OCI-M2 (cell line): ENCODE data around the gene VPS29.
A peak's percentile ranks its signal among the peaks of the same experiment; 100 is the strongest.
"Not testable (repeated sequence)": the region's sequence is repeated elsewhere in the genome, so short reads cannot be mapped to it uniquely, and the experiment has no call there.

Experiments
- DNase-seq: peaks from one replicate; lab custom pipeline; 2025; ENCODE audit not compliant: unreplicated experiment; lab: John Stamatoyannopoulos, UW

The VPS29 gene

GRCh38 chr12:110501752-110502738 is at the start of gene VPS29, which contains the start of gene RAD9B:
Gene VPS29, minus strand, starts transcription at chr12:110502111. Its CDS starts 60 bp downstream, at chr12:110502051.
Gene RAD9B, plus strand, starts transcription at chr12:110502331. Its CDS starts 7 bp downstream, at chr12:110502338.
- peak; percentile 68 for DNase-seq

GRCh38 chr12:110550981-110551380 is 49.1 kb upstream of the VPS29 start:
- no peak for DNase-seq

- no peak for DNase-seq
Observed at GRCh38 chr12:110549716-110550115, 47.8 kb upstream of the VPS29 start.

GRCh38 chr12:110548678-110549077 is 46.8 kb upstream of the VPS29 start:
- DNase-seq, result no peak

GRCh38 chr12:110547090-110547489 is 45.2 kb upstream of the VPS29 start:
- DNase-seq, result no peak

GRCh38 chr12:110546339-110546738 is 44.4 kb upstream of the VPS29 start:
- no peak for DNase-seq

- no peak for DNase-seq
Observed at GRCh38 chr12:110545812-110546211, 43.9 kb upstream of the VPS29 start.

GRCh38 chr12:110545259-110545658 is 43.3 kb upstream of the VPS29 start:
- DNase-seq, result not testable (repeated sequence)

- DNase-seq, result no peak
Observed at GRCh38 chr12:110543965-110544364, 42.1 kb upstream of the VPS29 start.

- no peak for DNase-seq
Observed at GRCh38 chr12:110543252-110543959, 41.5 kb upstream of the VPS29 start.

GRCh38 chr12:110540048-110540447 is 38.1 kb upstream of the VPS29 start:
- no peak for DNase-seq

- DNase-seq, result no peak
Observed at GRCh38 chr12:110538869-110539622, 37.1 kb upstream of the VPS29 start.

- DNase-seq, result no peak
Observed at GRCh38 chr12:110537605-110538409, 35.9 kb upstream of the VPS29 start.

GRCh38 chr12:110536834-110537604 is 35.1 kb upstream of the VPS29 start:
- no peak for DNase-seq

- no peak for DNase-seq
Observed at GRCh38 chr12:110534811-110535210, 32.9 kb upstream of the VPS29 start.

GRCh38 chr12:110533607-110534006 is 31.7 kb upstream of the VPS29 start:
- no peak for DNase-seq

- DNase-seq, result no peak
Observed at GRCh38 chr12:110532644-110533043, 30.7 kb upstream of the VPS29 start.

- no peak for DNase-seq
Observed at GRCh38 chr12:110531741-110532333, 29.9 kb upstream of the VPS29 start.

GRCh38 chr12:110530511-110530910 is 28.6 kb upstream of the VPS29 start:
- DNase-seq, result no peak
